K562 (cell line): ENCODE measurements around the gene PPIL1. TPM values are rescaled to one million over a fixed set of nuclear protein-coding genes. Genes with fewer than 3 reads are reported as not detected.
A peak's percentile ranks its signal among the peaks of the same experiment; 100 is the strongest.

Experiments
- CUX1 ChIP-seq: fragments of 200-800 bp; sonication (Bioruptor generic); IDR thresholded peaks from 2 replicates; pipeline ENCODE4 v1.6.1; 2016; ENCODE audit warnings: missing genetic modification characterization, missing compliant biosample characterization
- GABPB2 ChIP-seq: fragments of 250-450 bp; sonication (Bioruptor Pico); conservative IDR thresholded peaks from 2 replicates; pipeline ENCODE4 v1.5.1; 2021; ENCODE audit warnings: mild to moderate bottlenecking
- HMGXB4 ChIP-seq: sonication (generic); formaldehyde crosslinking; IDR thresholded peaks from 2 replicates; pipeline ENCODE4 v1.8.1; 2023; ENCODE audit warnings: mild to moderate bottlenecking, missing genetic modification reagents
- ID3 ChIP-seq, 2 experiments: fragments of 250-450 bp in 1 of 2; fragments of 450-650 bp in 1 of 2; sonication (Bioruptor Pico) in 1 of 2; IDR thresholded peaks; 2 replicates each; pipeline versions ENCODE4 v1.6.1 to v1.8.0; 2016 to 2021; ENCODE audit warnings: mild to moderate bottlenecking in 2 of 2, moderate library complexity in 2 of 2, missing compliant biosample characterization in 1 of 2, missing genetic modification characterization in 1 of 2
- MAX ChIP-seq: sonication (generic); formaldehyde crosslinking; IDR thresholded peaks from 2 replicates; pipeline ENCODE4 v1.9.0; 2022; ENCODE audit warnings: mild to moderate bottlenecking, missing genetic modification reagents
- MTA1 ChIP-seq: fragments of 450-650 bp; IDR thresholded peaks from 2 replicates; pipeline ENCODE4 v1.6.1; 2017; ENCODE audit warnings: borderline replicate concordance
- RBFOX2 ChIP-seq: fragments of 200-400 bp; formaldehyde crosslinking; IDR thresholded peaks from 2 replicates; pipeline ENCODE4 v1.6.1; 2017; ENCODE audit warnings: low read depth, mild to moderate bottlenecking, low read length, moderate library complexity
- SNAPC5 ChIP-seq: fragments of 250-450 bp; sonication (Bioruptor Pico); IDR thresholded peaks from 2 replicates; pipeline ENCODE4 v1.8.0; 2021; ENCODE audit warnings: moderate library complexity, mild to moderate bottlenecking, inconsistent platforms
- ZNF124 ChIP-seq: sonication (generic); formaldehyde crosslinking; IDR thresholded peaks from 2 replicates; pipeline ENCODE4 v1.8.1; 2022; ENCODE audit warnings: missing genetic modification reagents
- ZNF347 ChIP-seq: fragments of 450-650 bp; formaldehyde crosslinking; IDR thresholded peaks from 2 replicates; pipeline ENCODE4 v1.4.0; 2020; ENCODE audit warnings: low read depth, mild to moderate bottlenecking, moderate library complexity
- ZNF354B ChIP-seq: fragments of 250-450 bp; sonication (Bioruptor Pico); IDR thresholded peaks from 2 replicates; pipeline ENCODE4 v1.4.0; 2020
- ZNF431 ChIP-seq: sonication (generic); formaldehyde crosslinking; IDR thresholded peaks from 2 replicates; pipeline ENCODE4 v1.8.0; 2022; ENCODE audit warnings: mild to moderate bottlenecking, missing genetic modification reagents
- polyA plus RNA-seq, 8 experiments: library from polyadenylated mRNA; depleted of rRNA in 4 of 8; stranded (reverse) in 5 of 8; unstranded in 3 of 8; fragments of >200 nt; fragmentation: Nextera tagmentation in 2 of 8; fragmentation: Illumina TruSeq in 1 of 8; extraction: Ambion mirVana in 2 of 8; extraction: Trizol in 1 of 8; gene quantifications; 2 replicates each; pipeline versions ENCODE4 v1.2.1 to v1.2.3, GENCODE V29; 2011 to 2014; ENCODE audit warnings: inconsistent platforms in 1 of 8, missing spikeins in 1 of 8
- total RNA-seq, 7 experiments: library from RNA; depleted of rRNA in 6 of 7; stranded (reverse); fragments of >200 nt in 6 of 7; fragmentation: Illumina TruSeq in 2 of 7; extraction: Trizol in 2 of 7; gene quantifications; 2 replicates each; pipeline versions ENCODE4 v1.2.1 to v1.2.3, GENCODE V29; 2011 to 2021; ENCODE audit warnings: low replicate concordance in 1 of 7
- TF ChIP-seq, protein P1 (sequence below): sonication (generic); formaldehyde crosslinking; IDR thresholded peaks from 2 replicates; pipeline ENCODE4 v1.8.1; 2023; ENCODE audit warnings: mild to moderate bottlenecking, missing genetic modification reagents, moderate library complexity

Gene PPIL1
- total and polyA plus RNA-seq, 9 of the 15 experiments (the other 6 are each of a cell fraction or from before 2014, with no cell fraction given) = 65.8 to 205 (median 130) TPM

DNA sequence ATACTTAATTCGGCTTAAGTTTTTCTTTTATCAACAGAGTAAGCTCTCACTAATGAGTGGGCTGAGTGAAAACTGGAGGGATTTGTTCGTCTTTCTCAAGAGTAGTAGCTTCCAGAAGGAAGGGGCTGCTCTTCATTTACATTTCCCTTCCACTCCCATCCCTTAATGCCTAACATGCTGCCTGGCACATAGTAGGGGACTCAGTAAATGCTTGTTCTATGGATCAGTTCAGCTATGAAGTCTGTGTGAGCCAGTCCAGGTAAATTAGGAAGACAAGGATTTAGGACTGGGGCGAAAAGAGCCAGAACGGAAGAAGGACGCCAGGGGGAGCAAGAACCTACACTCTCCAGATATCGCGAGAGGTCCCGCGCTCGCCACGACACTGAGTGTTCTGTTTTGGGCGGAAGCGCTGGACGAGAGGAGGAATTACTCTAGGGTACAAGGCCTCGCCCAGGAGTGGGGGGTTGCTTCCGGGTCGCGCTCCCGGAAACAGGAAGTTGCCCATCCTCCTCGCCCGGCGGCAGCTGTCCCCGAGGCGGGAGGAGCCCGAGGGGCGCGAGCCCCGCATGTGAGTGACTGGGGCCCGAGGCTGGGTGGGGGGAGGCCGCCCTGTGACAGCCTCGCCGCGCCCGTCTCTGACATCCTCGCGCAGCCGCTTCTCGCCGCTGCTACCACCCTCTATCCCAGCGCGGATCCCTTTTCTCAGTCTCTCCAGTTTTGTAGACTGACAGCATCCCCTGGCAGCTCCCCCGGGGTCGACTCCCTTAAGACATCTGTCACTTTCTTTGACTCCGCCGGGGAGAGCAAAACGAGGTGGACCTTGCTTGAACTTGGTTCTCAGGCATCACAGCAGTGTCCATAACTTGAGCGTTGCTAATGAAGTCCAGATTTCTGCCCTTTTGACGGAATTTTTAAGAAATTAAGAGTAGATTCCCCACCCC is 11.1 kb upstream of the PPIL1 start, which contains the start of gene C6orf89 (continued):
- TF ChIP-seq, protein P1, sequence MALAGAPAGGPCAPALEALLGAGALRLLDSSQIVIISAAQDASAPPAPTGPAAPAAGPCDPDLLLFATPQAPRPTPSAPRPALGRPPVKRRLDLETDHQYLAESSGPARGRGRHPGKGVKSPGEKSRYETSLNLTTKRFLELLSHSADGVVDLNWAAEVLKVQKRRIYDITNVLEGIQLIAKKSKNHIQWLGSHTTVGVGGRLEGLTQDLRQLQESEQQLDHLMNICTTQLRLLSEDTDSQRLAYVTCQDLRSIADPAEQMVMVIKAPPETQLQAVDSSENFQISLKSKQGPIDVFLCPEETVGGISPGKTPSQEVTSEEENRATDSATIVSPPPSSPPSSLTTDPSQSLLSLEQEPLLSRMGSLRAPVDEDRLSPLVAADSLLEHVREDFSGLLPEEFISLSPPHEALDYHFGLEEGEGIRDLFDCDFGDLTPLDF (CRISPR knock-in tag) = peak; percentile 84; the same call in 1 of the 2 replicates
- TF ChIP-seq HMGXB4 (CRISPR knock-in tag) (0 out of 2 replicates have a peak, but pooled peaks have one; percentile 64), ZNF124 (CRISPR knock-in tag) (no peak), MTA1 (no peak; the same call in 1 of the 2 replicates), ZNF347 (CRISPR knock-in tag) (no peak), MAX (CRISPR knock-in tag) (peak; percentile 92), GABPB2 (CRISPR knock-in tag) (no peak), ID3 (CRISPR knock-in tag; IDR thresholded peaks at IDR 0.05) (no peak), ID3 (tag; IDR thresholded peaks at IDR 0.05) (0 out of 2 replicates have a peak, but pooled peaks have one; percentile 39), ZNF354B (CRISPR knock-in tag) (no peak), ZNF431 (CRISPR knock-in tag) (peak; percentile 76), SNAPC5 (CRISPR knock-in tag) (no peak), RBFOX2 (peak; percentile 90), CUX1 (CRISPR knock-in tag) (no peak)
